GM18868 (cell line): Measurements from ENCODE around the gene TAB2.
"Not testable (repeated sequence)": the region's sequence is repeated elsewhere in the genome, so short reads cannot be mapped to it uniquely, and the experiment has no call there.

Experiments
- ATAC-seq: cut with Tn5 transposase; IDR thresholded peaks from one replicate; pipeline ENCODE4 v1.9.1; 2021; ENCODE audit warnings: mild to moderate bottlenecking, moderate library complexity; ENCODE audit not compliant: unreplicated experiment

Gene TAB2

DNA sequence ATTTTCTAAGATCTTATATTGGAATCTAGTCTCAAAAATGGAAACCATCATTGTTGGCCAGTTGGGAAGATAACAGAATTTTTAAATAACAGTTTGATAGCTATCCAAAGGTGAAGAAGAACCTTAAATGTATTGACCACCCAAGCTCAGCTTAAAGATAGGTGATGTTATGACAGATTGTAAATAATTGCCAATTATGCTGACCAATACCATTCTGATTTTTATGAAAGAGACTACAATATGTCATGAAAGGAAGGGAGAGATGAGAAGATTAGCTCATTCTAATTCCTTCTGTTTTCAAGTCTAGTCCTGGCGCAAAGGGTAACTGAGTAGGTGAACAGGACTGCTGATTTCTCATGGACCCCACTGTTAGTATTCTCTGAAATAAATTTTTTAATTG lies 5.7 kb upstream of the TAB2 start:
- ATAC-seq: no peak

DNA sequence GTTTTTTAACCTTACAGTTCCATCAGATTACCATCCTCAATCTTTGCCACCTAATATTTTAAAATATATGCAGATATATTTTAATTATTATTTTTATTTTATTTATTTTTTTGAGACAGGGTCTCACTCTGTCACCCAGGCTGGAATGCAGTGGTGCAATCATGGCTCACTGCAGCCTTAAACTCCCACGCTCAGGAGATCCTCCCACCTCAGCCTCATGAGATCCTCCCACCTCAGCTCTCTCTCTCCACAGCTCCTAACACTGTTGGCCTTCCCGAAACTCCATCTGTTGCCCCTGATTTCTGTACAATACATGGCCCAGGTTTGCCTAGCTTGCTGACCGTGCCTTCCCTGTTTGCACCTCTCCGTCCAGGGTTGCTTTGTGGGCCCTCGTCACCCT lies 4.4 kb upstream of the TAB2 start:
- ATAC-seq: no peak

DNA sequence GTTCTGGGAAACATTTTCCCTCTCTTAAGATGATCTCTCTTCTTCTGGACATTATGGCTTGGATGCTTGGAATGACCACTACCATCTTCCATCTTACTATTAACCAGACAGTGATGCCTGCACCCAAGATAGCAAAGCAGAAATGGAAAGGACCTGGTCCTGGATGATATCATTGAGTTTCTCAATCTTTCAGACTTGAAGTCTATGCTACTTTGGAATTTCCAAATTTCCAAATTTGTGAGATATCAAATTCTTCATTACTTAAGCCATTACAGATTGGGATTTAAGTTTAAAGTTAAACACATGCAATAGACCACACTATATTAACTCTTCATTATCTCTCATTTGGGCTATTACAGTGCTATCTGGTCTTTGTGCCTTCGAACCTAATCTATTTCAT lies 3.7 kb upstream of the TAB2 start:
- ATAC-seq: no peak

DNA sequence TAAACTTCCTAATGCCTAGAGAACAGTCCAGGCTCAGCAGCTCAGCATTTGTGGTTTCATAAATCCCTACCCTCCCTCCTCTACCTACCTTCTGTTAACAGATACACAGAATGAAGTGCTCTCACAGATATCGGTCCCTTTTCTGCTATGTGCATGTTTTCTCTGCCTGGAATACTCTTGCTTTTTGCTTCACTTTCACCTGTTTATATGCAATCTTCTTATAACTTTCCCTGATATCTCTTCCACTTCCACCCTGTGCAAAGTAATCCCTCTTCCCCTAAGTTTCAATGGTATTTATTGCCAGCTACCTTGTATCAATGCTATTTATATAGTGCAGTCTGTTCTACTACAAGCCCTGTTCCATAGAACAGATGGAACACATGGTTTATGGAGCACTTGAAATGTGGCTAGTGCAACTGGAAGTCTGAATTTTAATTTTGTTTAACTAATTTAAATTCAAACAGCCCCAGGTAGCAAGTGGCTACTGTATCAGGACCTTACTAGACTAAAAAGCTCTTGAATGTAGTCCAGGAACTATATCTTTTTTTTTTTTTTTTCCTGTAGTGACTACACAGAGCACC lies 3.1 kb upstream of the TAB2 start:
- no peak for ATAC-seq

DNA sequence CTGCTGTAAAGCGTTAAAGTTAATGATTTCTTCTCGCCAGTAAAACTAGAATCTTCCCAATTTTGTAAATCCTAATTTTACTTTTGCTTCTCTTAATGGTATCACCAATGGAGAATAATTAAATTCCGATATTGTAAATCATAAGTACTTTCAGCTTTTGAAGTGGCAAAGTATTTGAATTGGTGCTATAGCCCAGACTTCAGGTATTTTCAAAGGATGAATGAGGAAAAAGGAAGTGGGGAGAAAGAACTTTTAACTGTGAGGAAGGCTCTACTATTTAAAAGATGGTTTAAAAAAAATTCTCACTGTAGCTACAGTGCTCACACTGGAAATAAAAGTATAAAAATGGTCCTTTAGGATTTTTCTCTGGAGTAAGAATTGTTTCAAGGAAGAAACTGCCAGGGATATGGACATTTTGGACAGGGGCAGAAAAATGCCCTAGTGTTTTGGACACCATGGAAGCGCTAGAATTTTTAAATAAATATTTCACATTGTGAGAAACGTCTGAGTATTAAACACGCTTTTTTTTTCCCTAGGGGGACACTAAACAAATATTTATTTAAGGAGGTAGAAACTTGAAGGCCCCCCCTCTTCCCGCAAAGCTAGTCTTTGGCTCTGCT lies 1.3 kb upstream of the TAB2 start:
- no peak for ATAC-seq

DNA sequence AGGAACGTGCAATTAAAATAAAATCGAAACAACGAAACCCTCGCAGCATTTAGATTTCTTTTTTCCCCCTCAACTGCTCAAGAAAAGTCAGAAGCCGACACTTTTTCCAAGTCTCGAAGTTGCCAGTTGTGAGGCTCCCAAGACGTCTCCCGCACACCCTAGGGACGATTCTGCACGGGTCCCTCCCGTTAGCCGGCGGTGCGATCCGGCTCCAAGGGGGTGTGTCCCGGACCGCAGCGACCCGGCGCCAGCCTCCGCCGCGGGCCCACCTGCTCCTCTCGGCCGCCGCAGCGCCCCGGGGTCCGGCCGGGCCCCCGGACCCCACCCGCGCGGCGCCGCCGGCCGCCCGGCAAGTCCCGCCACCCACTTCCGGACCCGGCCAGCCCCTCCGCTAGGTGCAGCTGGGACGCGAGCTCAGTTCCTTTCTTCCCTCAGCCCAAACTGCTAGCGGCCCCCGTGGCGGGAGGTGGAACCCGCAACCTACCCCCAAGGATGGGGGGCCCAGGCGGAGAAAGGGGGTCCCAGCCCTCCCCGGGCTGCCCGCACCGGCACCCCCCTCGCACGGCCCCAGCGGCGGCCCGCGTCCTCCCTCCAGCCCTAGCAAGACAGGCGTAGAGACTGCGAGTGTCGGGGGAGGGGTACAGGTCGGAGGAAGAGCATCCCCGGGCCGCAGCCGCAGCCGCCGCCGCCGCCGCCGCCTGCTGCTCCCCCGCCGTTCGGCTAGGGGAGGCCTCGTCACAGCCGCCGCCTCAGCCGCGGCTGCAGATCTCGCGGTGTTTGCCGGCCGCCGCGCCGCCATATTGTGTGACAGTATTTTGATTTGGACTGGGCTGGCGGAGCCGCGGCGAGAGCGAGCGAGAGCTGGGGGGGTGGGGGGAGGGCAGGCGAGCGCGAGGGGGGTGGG lies 520 bp upstream of the TAB2 start:
- ATAC-seq: peak; percentile 74

DNA sequence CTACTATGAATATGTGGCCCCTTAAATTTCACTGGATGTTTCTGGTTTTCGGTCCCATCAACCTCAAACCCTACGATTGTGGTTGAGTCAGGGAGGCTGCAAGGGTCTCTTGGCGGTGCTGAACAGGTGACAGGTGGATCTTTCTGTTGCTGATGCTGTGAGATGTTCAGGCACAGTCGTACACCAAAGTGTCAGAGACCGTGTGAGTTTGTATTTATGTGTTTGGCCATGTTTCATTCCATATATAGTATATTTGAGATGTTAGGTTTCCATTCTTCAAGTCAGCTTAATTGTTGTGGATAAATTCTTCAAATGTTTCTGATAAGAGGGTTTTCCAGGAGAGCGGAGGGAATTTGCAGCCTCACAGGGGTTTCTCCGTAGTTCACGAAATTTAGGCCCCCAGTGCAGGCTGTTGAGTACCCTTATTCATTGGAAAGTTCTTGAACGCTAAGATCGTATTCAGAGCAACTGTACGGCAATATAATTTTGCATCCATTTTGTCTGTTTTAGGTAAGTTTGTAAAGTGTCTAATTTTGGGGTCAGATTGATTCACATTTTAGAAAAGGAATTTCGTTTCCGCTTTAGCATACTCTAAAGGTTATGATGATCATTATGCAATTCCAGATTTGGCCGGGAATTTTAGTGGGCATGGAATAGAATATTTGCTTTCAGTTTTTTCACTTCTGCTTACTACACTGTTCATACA lies 1.2 kb downstream of the TAB2 start:
- peak; percentile 16 for ATAC-seq

DNA sequence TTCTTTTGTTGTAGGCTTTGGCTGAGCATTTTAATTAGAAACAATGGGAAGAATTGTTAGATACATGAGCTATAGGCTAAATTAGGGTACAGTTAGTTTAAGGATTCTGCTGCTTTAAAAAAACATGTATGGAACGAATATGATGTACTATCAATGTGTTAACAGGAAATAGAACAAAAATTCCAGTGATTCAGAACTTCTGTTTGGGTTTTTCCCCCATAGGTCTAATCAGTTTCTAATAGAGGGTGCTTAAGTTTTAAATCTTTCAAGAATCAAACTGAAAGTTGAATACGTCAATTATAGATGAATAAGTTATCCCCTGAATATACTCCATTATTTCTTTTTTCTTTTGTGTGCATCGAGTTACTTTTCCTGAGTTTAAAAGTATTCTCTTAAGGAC lies 1.9 kb downstream of the TAB2 start:
- ATAC-seq: no peak

DNA sequence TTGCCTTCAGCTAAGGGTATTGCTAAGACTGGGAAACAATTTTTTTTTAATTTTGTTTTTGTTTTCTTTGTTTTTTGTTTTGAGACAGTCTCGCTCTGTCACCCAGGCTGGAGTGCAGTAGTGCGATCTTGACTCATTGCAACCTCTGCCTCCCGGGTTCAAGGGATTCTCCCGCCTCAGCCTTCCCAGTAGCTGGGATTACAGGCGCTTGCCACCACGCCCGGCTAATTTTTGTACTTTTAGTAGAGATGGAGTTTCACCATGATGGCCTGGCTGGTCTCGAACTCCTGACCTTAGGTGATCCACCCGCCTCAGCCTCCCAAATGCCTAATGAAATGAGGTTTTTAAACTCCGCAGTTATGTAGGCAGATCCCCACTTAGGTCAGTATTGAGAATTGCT lies 2.5 kb downstream of the TAB2 start:
- ATAC-seq: not testable (repeated sequence)

DNA sequence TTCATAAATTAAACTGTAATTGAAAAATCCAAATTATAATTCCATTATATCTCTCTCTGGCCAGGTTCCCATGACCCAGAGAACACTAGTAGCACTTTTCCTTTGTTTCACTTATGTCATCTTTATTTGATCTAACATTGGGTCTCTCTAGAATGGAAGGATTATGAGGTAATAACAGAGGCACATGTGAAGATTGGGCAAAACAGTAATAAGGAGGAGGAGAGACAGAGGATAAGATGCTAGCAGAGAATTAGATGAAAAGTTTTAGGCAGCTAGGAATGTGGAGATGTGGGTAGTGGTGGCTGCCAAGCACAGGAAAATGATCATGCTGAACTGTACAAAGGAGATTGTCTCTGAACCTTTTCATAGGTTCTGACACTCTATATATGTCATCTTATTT lies 3.3 kb downstream of the TAB2 start:
- no peak for ATAC-seq

DNA sequence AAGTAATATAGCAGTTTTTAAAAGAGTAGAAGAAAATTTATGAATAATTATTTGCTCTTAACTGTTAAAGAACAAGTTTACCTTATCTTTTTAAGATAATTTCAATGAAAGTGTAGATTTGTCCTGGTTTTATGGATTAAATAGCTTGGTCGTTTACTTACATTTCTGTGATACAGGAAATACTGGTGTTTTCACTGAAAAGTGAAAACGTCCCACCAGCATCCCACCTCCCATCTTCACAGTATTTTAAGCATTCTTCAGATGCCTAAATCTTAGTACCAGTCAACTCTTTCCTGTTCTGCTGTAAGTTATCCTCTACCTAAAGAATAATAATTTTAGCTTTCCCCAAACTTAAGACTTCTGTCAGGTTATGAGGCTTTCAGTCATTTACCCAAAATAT lies 5.8 kb downstream of the TAB2 start:
- no peak for ATAC-seq

DNA sequence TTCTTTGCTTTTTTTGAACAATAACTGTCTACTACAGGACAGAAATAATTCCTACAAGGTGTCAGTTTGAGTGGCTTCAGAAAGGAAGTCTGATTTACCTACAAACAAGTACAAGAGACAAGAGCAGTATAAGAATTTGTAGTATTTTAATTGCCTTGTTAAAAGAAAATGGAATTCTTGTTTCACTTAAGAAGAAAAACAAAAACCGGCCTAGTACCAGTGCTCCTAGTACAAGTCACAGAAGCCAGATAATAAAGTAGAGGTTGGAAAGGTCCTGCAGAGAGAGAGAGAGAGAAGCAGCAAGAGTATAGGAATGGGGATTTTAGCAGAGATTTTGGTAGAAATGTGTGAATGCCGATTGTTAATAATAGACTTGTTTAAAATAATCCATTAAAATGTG lies 6.4 kb downstream of the TAB2 start:
- ATAC-seq: no peak

DNA sequence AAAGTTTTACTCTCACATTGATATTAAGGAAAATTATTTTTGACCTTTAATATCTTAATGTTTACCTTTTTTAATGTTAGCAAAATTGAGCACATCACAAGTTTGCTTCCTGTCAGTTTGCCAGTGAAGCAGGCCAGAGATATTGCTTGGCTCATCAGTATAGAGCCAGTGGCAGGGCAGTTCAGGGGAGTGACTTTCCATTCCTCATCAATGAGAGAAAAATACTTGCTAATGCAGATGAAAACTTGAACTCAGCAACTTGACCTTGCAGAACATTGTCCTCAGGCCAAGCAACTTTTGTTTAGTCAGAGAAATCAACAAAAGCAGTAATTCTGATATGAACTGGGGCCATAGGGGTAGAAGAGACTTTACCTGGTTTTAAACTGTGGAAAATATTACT lies 6.9 kb downstream of the TAB2 start:
- ATAC-seq: no peak

DNA sequence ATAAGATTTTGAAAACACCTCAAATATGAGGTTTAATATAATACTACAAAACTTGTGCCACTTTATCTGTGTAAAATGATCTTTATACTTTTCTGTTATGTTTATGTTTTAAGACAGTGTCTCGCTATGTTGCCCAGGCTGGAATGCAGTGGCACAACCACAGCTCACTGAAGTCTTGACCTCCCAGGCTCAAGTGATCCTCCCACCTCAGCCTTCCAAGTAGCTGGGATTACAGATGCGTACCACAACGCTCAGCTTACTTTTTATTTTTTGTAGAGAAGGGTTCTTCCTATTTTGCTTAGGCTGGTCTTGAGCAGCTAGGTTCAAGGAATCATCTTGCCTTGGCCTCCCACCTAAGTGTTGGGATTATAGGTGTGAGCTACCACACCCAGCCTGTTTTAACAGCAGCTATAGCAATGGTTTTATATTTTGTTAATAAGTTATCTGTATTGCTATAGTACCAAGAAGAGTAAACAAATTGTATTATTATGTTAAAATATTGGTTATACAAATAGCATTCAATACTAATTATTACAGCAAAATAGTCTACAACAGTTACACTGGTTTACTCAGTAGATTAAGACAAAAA lies 8.2 kb downstream of the TAB2 start:
- ATAC-seq: no peak

DNA sequence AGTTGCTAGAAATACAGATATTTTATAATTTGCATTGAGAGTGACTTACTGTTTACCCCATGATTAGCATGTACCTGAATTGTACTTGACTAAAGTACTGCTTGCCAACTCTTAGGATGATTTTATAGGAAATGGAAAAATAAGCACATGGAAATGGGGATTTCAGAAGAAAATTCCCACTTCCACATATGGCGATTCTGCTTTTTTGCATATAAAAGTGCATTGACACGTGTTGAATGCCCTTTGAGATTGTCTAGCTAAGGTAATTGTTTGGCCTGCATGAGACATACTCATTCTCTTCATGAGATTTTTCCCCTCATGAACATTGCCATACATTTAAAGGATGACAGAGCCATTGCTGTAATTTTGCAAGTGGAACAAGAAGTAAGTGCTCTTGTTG lies 10.1 kb downstream of the TAB2 start:
- ATAC-seq: no peak

DNA sequence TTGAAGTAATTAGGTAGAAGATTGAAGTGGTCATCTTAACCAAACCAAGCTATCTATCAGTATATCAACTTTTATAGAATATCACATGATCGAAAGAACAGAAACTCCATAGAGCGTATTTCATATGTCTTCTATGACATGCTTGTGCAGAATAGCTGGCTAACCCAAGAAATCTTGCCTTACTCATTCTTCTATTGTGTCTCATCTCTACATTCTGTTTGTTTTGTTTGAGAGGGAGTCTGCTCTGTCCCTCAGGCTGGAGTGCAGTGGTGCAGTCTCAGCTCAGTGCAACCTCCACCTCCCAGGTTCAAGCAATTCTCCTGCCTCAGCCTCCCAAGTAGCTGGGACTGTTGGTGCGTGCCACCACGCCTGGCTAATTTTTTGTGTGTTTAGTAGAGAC lies 10.6 kb downstream of the TAB2 start:
- no peak for ATAC-seq

DNA sequence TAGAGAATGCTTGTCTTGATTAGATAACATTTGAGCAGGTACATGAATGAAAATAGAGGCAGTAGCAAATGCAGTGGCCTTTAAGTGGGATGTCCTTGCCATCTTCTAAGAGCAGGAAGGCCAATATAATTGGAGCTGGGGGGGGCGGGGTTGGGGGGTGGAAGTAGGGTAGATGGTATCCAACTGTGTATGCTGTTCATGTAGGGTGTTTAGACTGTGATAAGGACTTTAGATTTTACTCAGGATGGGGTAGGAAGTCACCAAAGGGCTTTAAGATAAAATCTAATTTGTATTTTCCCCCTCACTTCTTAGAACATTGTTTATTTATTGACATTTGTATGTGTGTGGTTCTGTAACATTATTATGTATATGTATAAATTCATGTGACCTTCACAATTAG lies 12.0 kb downstream of the TAB2 start:
- ATAC-seq: no peak

DNA sequence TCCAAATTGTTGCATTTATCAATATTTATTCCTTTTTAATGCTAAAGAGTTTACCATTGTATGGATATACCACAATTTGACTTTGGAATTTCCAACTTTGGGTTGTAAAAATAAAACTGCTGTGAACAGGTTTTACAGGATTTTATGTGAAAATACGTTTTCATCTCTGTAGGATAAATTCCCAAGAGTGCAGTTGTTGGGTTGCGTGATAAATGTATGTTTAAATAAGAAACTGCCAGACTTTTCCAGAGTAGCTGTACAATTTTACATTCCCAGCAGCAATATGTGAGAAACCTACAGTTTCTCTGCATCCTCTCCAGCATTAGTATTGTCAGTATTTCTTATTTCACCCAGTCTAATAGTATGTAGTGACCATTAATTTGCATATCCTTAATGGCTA lies 12.6 kb downstream of the TAB2 start:
- ATAC-seq: no peak

DNA sequence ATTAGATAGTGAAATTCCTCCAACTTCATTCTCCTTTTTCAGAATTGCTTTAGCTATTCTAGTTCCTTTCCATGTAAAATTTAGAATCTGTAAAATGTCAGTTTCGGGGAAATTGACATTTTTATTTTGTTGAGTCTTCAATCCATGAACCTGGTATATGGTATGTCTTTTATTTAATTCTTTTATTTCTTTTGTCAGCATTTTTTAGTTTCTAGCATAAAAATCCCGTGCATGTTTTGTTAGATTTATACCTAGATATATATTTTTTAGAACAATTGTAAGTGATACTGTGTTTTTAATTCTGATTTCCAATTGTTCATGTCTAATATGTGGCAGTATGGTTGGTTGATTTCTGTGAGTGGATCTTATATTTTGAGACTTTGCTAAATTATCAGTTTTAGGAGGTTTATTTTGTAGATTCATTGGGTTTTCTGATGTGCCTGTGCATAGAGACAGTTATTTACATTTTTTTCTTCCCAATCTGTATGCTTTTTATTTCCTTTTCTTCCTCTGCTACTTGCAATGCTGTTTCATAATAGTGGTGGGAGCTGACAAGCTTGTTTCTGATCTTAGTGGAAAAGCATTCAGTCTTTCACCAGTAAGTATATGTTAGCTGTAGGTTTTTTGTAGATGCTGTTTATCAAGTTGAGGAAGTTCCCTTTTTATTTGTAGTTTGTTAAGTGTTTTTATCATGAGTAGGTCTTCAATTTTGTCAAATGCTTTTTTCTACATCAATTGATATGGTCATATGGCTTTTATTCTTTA lies 13.7 kb downstream of the TAB2 start:
- no peak for ATAC-seq

DNA sequence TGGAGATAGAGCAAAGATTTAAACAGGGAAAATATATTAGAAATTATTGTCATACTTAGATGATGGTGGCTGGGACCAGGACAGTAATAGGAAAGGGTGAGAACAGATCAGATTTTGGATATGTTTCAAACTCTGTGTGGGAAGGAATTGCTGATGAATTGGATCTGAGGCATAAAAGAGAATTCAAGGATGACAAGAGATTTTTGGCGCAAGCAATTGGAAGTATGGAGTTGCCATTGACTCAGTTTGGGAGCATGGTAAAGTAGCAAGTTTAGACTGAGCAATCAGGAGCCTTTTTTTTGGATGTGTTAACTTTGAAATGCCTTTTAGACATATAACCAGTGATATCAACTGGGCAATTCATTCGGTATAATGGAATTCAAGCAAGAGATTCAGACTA lies 14.4 kb downstream of the TAB2 start:
- ATAC-seq: no peak
